Retinal pigment epithelial cell (primary cell): ENCODE measurements around the gene ATF2.

Experiments
- DNase-seq: peaks from one replicate; pipeline ENCODE4 v3.0.0-alpha.2; 2010; ENCODE audit warnings: low read depth
- H3K4me3 ChIP-seq: 2 replicates; pipeline ENCODE4 v1.5.1; 2011; ENCODE audit warnings: mild to moderate bottlenecking, low read length, control low read depth, moderate library complexity
- CTCF ChIP-seq: conservative IDR thresholded peaks from 2 replicates; pipeline ENCODE4 v1.5.1; 2011; ENCODE audit warnings: low read depth, low read length, control low read depth, inconsistent platforms

Gene ATF2

GRCh38 chr2:175147186-175147585, 20.8 kb downstream of the ATF2 start:
- H3K4me3 ChIP-seq = no peak overlapping the region
- TF ChIP-seq CTCF = no peak
- no peak for DNase-seq

- DNase-seq = no peak
- TF ChIP-seq CTCF = no peak
- H3K4me3 ChIP-seq = no peak overlapping the region
Measured at GRCh38 chr2:175143678-175144077, 24.3 kb downstream of the ATF2 start.

- no peak for TF ChIP-seq CTCF
- H3K4me3 ChIP-seq = no peak overlapping the region
- DNase-seq = no peak
Measured at GRCh38 chr2:175143191-175143590, 24.8 kb downstream of the ATF2 start.

- H3K4me3 ChIP-seq = no peak overlapping the region
- TF ChIP-seq CTCF = no peak
- no peak for DNase-seq
Measured at GRCh38 chr2:175140332-175140731, 27.7 kb downstream of the ATF2 start.

- H3K4me3 ChIP-seq = no peak overlapping the region
- no peak for TF ChIP-seq CTCF
- no peak for DNase-seq
Measured at GRCh38 chr2:175137793-175138192, 30.2 kb downstream of the ATF2 start.

GRCh38 chr2:175136334-175137215, 31.4 kb downstream of the ATF2 start:
- no peak for TF ChIP-seq CTCF
- no peak for DNase-seq
- H3K4me3 ChIP-seq = no peak overlapping the region

- DNase-seq = no peak
- no peak overlapping the region for H3K4me3 ChIP-seq
- TF ChIP-seq CTCF = no peak
Measured at GRCh38 chr2:175135862-175136261, 32.1 kb downstream of the ATF2 start.
